HepG2 (cell line): ENCODE measurements around the gene ZSWIM7. TPM values are rescaled to one million over a fixed set of nuclear protein-coding genes. Genes with fewer than 3 reads are reported as not detected.

Experiments used
- ATAC-seq: fragments of 200-7000 bp; cut with Tn5 transposase; 3 replicates; pipeline ENCODE4 v1.9.1; 2020; ENCODE audit warnings: mild to moderate bottlenecking, moderate library complexity
- BruUV-seq: library from RNA; stranded (reverse); fragments of 400-500 nt; replicated peaks from 2 replicates; lab custom pipeline; 2021; lab: Mats Ljungman, UMichigan
- CTCF ChIA-PET: fragments of 300-600 bp; formaldehyde crosslinking; extraction: SDS; loops from one replicate; lab custom pipeline; 2021; ENCODE audit warnings: low total read pairs, inconsistent platforms, low intra/inter-chr PET ratio; lab: Yijun Ruan, JAX
- POLR2A ChIA-PET: fragments of 350-600 bp; sonication (Branson Sonifier 250); formaldehyde crosslinking; loops from one replicate; lab custom pipeline; 2020; ENCODE audit warnings: antibody characterized with exemption, inconsistent platforms; lab: Yijun Ruan, JAX
- DNase-seq: peaks from one replicate; pipeline ENCODE4 v3.0.0-alpha.2; 2015; ENCODE audit warnings: low spot score
- FAIRE-seq: peaks from 3 replicates; lab custom pipeline; 2011; peaks lifted over from hg19 to GRCh38; lab: Jason Lieb, UNC
- H2AFZ ChIP-seq: one replicate; pipeline ENCODE4 v1.6.1; 2011; ENCODE audit warnings: low read length, inconsistent platforms
- H3K27ac ChIP-seq: fragments of 300-600 bp; 3 replicates; pipeline ENCODE4 v1.8.0; 2011; ENCODE audit warnings: mixed run types, mild to moderate bottlenecking, mixed read lengths, low read length, inconsistent platforms; ENCODE audit not compliant: insufficient read depth; ENCODE audit errors: extremely low read length
- H3K27me3 ChIP-seq, 2 experiments: fragments of 200-600 bp in 1 of 2; 2 replicates in 1 of 2; 3 replicates in 1 of 2; pipeline versions ENCODE4 v1.6.0 to v1.8.0; 2011; ENCODE audit warnings: low read length in 2 of 2, mild to moderate bottlenecking in 2 of 2, moderate library complexity in 2 of 2, inconsistent platforms in 1 of 2; ENCODE audit not compliant: insufficient read depth in 2 of 2, control insufficient read depth in 1 of 2
- H3K36me3 ChIP-seq, 2 experiments: fragments of 200-600 bp in 1 of 2; replicated peaks in 1 of 2; 2 replicates in 1 of 2; 3 replicates in 1 of 2; pipeline versions ENCODE4 v1.5.1 to v1.8.0; 2011; ENCODE audit warnings: low read length in 2 of 2, inconsistent platforms in 1 of 2; ENCODE audit not compliant: insufficient read depth in 2 of 2, control insufficient read depth in 1 of 2
- H3K4me1 ChIP-seq: 2 replicates; pipeline ENCODE4 v1.5.1; 2012; ENCODE audit warnings: low read length, inconsistent platforms; ENCODE audit not compliant: insufficient read depth
- H3K4me2 ChIP-seq: 2 replicates; pipeline ENCODE4 v1.6.0; 2011; ENCODE audit warnings: low read depth, low read length, inconsistent platforms
- H3K4me3 ChIP-seq, 3 experiments: fragments of 200-600 bp in 1 of 3; sonication (generic), shearing (Covaris generic) in 1 of 3; replicated peaks in 1 of 3; 2 replicates each; pipeline ENCODE4 v1.5.1; 2011 to 2016; ENCODE audit warnings: low read length in 3 of 3, inconsistent platforms in 2 of 3, low read depth in 2 of 3, mild to moderate bottlenecking in 2 of 3, control low read depth in 1 of 3, mixed read lengths in 1 of 3; ENCODE audit not compliant: insufficient read depth in 1 of 3
- H3K79me2 ChIP-seq: one replicate; pipeline ENCODE4 v1.6.1; 2011; ENCODE audit warnings: low read length, inconsistent platforms; ENCODE audit not compliant: insufficient read depth
- H3K9ac ChIP-seq: 2 replicates; pipeline ENCODE4 v1.6.0; 2011; ENCODE audit warnings: mild to moderate bottlenecking, low read depth, low read length, inconsistent platforms; ENCODE audit not compliant: insufficient read depth
- H3K9me3 ChIP-seq: 2 replicates; pipeline ENCODE4 v1.5.1; 2012; ENCODE audit warnings: mild to moderate bottlenecking, low read length
- H4K20me1 ChIP-seq: 2 replicates; pipeline ENCODE4 v1.6.0; 2011; ENCODE audit warnings: inconsistent platforms, mild to moderate bottlenecking, low read length, moderate library complexity; ENCODE audit not compliant: insufficient read depth
- ATRX ChIP-seq: sonication (generic); formaldehyde crosslinking; IDR thresholded peaks from 2 replicates; pipeline ENCODE4 v1.4.0; 2020; ENCODE audit warnings: missing genetic modification reagents, borderline replicate concordance
- ESRRA ChIP-seq: sonication (generic); formaldehyde crosslinking; IDR thresholded peaks from 2 replicates; pipeline ENCODE4 v1.5.1; 2020; ENCODE audit warnings: mild to moderate bottlenecking, low read depth, missing genetic modification reagents
- ISX ChIP-seq: sonication (generic); formaldehyde crosslinking; conservative IDR thresholded peaks from 2 replicates; pipeline ENCODE4 v1.5.0; 2020; ENCODE audit warnings: missing genetic modification reagents
- NFIC ChIP-seq: IDR thresholded peaks from 2 replicates; pipeline ENCODE4 v1.6.1; 2012; ENCODE audit warnings: mild to moderate bottlenecking, low read length, inconsistent platforms
- PCBP2 ChIP-seq: fragments of 200-400 bp; formaldehyde crosslinking; optimal IDR thresholded peaks from 2 replicates; pipeline ENCODE3; 2018; ENCODE audit warnings: low read length, low read depth; ENCODE audit not compliant: poor library complexity, severe bottlenecking
- ZFP36L2 ChIP-seq: sonication (generic); formaldehyde crosslinking; IDR thresholded peaks from 2 replicates; pipeline ENCODE4 v1.4.0; 2020; ENCODE audit warnings: missing genetic modification reagents
- ZNF180 ChIP-seq: sonication (generic); formaldehyde crosslinking; IDR thresholded peaks from 2 replicates; pipeline ENCODE4 v1.4.0; 2020; ENCODE audit warnings: low read depth, missing genetic modification reagents, borderline replicate concordance
- ZNF256 ChIP-seq: sonication (generic); formaldehyde crosslinking; conservative IDR thresholded peaks from 2 replicates; pipeline ENCODE4 v1.4.0; 2020; ENCODE audit warnings: missing genetic modification reagents
- ZNF549 ChIP-seq: sonication (generic); formaldehyde crosslinking; IDR thresholded peaks from 2 replicates; pipeline ENCODE4 v1.5.0; 2020; ENCODE audit warnings: missing genetic modification reagents
- ZNF607 ChIP-seq: sonication (generic); formaldehyde crosslinking; IDR thresholded peaks from 2 replicates; pipeline ENCODE4 v1.5.1; 2020; ENCODE audit warnings: missing genetic modification reagents, mild to moderate bottlenecking, borderline replicate concordance
- ZSCAN29 ChIP-seq: sonication (generic); formaldehyde crosslinking; conservative IDR thresholded peaks from 2 replicates; pipeline ENCODE4 v1.4.0; 2020; ENCODE audit warnings: mild to moderate bottlenecking, missing genetic modification reagents
- WGBS: methylation state at CpG from one replicate; pipeline ENCODE4 v1.1.6; 2017; ENCODE audit warnings: low lambda C conversion rate; 5-methylcytosine and 5-hydroxymethylcytosine counted together
- in situ Hi-C: cut with HindIII; loops from 2 replicates; pipeline ENCODE4 v1.10.0; 2017; ENCODE audit warnings: low pct_unique_long_range_greater_than_20kb; ENCODE audit not compliant: extremely low pct_ligation_motif_present
- intact Hi-C: fragments of 100-400 bp; cut with micrococcal nuclease; formaldehyde crosslinking; loops from one replicate; pipeline ENCODE4 v1.10.0; 2022; ENCODE audit not compliant: unreplicated experiment
- polyA plus RNA-seq, 8 experiments: library from polyadenylated mRNA; depleted of rRNA in 3 of 8; stranded (reverse) in 7 of 8; unstranded in 1 of 8; fragments of >200 nt; fragmentation: Illumina TruSeq in 4 of 8; extraction: Trizol in 4 of 8; gene quantifications; 2 replicates each; pipeline versions ENCODE4 v1.2.1 to v1.2.3, GENCODE V29; 2011 to 2016; ENCODE audit warnings: low read depth in 4 of 8, missing spikeins in 1 of 8, mixed read lengths in 1 of 8; ENCODE audit not compliant: insufficient read depth in 1 of 8
- total RNA-seq, 5 experiments: library from RNA; depleted of rRNA; stranded (reverse); fragments of >200 nt; fragmentation: Illumina TruSeq; extraction: Trizol; gene quantifications; 2 replicates each; pipeline ENCODE4 v1.2.3, GENCODE V29; 2016; ENCODE audit warnings: low read depth in 1 of 5
- TF ChIP-seq, protein P1 (sequence below): IDR thresholded peaks from 2 replicates; pipeline ENCODE4 v1.6.1; 2018; ENCODE audit warnings: missing genetic modification reagents
- TF ChIP-seq, protein P2 (sequence below): sonication (generic); formaldehyde crosslinking; IDR thresholded peaks from 2 replicates; pipeline ENCODE4 v1.4.0; 2020; ENCODE audit warnings: mild to moderate bottlenecking, low read depth, missing genetic modification reagents

The ZSWIM7 gene
- total and polyA plus RNA-seq, 2 of the 13 experiments (the other 11 are each of a cell fraction or from before 2014, with no cell fraction given): 13.1 to 28.1 TPM

DNA sequence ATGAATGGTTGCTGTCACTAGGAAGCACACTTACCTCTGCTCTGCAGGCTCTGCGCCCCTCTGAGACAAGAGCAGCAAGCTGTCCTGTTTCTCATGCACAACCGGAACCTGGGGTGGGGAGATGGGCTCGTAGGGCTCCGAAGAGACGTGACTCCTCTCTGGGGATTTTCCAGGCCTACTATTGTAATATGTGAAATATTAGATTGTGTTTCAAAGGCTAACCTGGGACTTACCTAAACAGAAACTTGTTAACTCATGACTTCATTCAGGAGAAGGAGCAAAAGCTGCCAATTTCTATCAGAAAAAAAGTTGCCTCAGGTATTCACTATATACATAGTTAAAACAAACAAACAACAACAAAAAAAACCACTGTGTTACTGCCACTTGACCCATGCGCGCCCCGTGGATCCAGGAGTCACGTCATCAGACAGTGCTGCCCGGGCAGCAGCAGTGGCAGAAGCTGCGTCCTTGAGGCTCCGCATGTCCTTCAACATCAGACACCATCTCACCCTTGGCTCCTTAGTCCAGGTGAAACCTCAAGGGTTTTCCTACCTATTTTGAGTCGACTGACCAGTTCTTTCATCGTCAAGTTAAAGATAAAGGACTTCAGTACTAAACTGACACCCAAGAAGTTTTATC lies 49.4 kb upstream of the ZSWIM7 start:
- CTCF ChIA-PET: no interaction called here
- H3K27ac ChIP-seq: no peak overlapping the region
- H3K4me3 ChIP-seq: no peak overlapping the region
- H2AFZ ChIP-seq: no peak overlapping the region
- peaks cover 20 to 60% of the 10 kb centered on the region in 2 experiments for H3K36me3 ChIP-seq
- WGBS: 96% methylated on average over 14 of the region's 14 CpGs
- ATAC-seq: no peak
- no peak for DNase-seq
- POLR2A ChIA-PET: no interaction called here
- no peaks in the 10 kb centered on the region for H3K27me3 ChIP-seq
- intact Hi-C loops: no loop called here
- H4K20me1 ChIP-seq: no peaks in the 10 kb centered on the region
- TF ChIP-seq ZSCAN29 (CRISPR knock-in tag) (no peak), ESRRA (CRISPR knock-in tag) (no peak), ZNF549 (no peak), ZFP36L2 (CRISPR knock-in tag) (no peak), ZNF607 (no peak), ISX (CRISPR knock-in tag) (no peak), ATRX (CRISPR knock-in tag) (no peak), ZNF180 (CRISPR knock-in tag) (no peak), PCBP2 (no peak), ZNF256 (no peak), NFIC (no peak)
- TF ChIP-seq, protein P1, sequence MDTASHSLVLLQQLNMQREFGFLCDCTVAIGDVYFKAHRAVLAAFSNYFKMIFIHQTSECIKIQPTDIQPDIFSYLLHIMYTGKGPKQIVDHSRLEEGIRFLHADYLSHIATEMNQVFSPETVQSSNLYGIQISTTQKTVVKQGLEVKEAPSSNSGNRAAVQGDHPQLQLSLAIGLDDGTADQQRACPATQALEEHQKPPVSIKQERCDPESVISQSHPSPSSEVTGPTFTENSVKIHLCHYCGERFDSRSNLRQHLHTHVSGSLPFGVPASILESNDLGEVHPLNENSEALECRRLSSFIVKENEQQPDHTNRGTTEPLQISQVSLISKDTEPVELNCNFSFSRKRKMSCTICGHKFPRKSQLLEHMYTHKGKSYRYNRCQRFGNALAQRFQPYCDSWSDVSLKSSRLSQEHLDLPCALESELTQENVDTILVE (CRISPR knock-in tag): no peak
- TF ChIP-seq, protein P2, sequence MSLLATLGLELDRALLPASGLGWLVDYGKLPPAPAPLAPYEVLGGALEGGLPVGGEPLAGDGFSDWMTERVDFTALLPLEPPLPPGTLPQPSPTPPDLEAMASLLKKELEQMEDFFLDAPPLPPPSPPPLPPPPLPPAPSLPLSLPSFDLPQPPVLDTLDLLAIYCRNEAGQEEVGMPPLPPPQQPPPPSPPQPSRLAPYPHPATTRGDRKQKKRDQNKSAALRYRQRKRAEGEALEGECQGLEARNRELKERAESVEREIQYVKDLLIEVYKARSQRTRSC: no peak
- peaks cover 11% of the 10 kb centered on the region for H3K4me1 ChIP-seq
- in situ Hi-C loops: no loop called here
- H3K79me2 ChIP-seq: no peaks in the 10 kb centered on the region
- no TSS peak for BruUV-seq
- FAIRE-seq: no peak
- no peaks in the 10 kb centered on the region for H3K9me3 ChIP-seq
- no peak overlapping the region for H3K4me2 ChIP-seq
- H3K9ac ChIP-seq: no peak overlapping the region
